PC-9 (cell line): ENCODE measurements around the gene ADAMTS6.

Experiments used
- EZH2 ChIP-seq: fragments of 200-600 bp; sonication (generic); IDR thresholded peaks from 2 replicates; pipeline ENCODE4 v1.8.0; 2017; ENCODE audit warnings: antibody characterized with exemption, low read depth
- TF ChIP-seq, protein P1 (sequence below): fragments of 200-600 bp; sonication (generic); conservative IDR thresholded peaks from 2 replicates; pipeline ENCODE4 v1.6.1; 2017; ENCODE audit warnings: mixed run types, antibody characterized with exemption, mild to moderate bottlenecking, moderate library complexity

DNA sequence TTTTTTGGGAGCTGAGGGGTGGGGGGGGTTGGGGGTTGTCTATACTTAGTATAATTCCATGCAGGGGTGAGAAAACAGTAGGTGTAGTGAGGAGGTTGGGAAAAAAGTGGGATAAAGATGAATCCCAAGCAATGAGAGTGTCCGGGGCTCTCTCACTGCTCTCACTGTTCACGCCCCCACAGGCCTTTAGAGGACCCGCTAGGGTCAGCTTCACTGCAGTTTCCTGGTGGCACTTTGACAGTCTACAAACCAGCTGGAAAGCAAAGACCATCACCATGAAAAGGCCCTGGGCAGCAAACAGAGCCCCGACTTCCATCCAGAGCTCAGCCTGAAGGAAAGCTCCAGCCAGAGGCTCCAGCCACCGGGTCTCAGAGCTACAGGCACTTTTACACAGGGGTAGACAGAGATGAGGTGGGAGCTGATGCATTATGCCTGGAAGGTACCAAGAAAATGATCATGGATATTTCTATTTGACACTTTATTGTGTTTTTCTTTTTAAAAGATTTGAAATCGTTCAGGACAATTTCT lies 355.1 kb downstream of the ADAMTS6 start:
- TF ChIP-seq, protein P1, sequence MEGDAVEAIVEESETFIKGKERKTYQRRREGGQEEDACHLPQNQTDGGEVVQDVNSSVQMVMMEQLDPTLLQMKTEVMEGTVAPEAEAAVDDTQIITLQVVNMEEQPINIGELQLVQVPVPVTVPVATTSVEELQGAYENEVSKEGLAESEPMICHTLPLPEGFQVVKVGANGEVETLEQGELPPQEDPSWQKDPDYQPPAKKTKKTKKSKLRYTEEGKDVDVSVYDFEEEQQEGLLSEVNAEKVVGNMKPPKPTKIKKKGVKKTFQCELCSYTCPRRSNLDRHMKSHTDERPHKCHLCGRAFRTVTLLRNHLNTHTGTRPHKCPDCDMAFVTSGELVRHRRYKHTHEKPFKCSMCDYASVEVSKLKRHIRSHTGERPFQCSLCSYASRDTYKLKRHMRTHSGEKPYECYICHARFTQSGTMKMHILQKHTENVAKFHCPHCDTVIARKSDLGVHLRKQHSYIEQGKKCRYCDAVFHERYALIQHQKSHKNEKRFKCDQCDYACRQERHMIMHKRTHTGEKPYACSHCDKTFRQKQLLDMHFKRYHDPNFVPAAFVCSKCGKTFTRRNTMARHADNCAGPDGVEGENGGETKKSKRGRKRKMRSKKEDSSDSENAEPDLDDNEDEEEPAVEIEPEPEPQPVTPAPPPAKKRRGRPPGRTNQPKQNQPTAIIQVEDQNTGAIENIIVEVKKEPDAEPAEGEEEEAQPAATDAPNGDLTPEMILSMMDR: no peak
- TF ChIP-seq EZH2: no peak
